Endodermal cell (in vitro differentiated cells): Measurements from ENCODE around the gene TNRC6B. TPM values are rescaled to one million over a fixed set of nuclear protein-coding genes. Genes with fewer than 3 reads are reported as not detected.
"Not testable (repeated sequence)": the region's sequence is repeated elsewhere in the genome, so short reads cannot be mapped to it uniquely, and the experiment has no call there.

ENCODE experiments used
- DNase-seq: peaks from one replicate; pipeline ENCODE4 v3.0.0-alpha.2; 2017
- H3K27ac ChIP-seq: 2 replicates; pipeline ENCODE4 v1.5.1; 2013; ENCODE audit warnings: mild to moderate bottlenecking, low read depth, low read length, moderate library complexity
- H3K27me3 ChIP-seq: 2 replicates; pipeline ENCODE4 v1.6.1; 2013; ENCODE audit warnings: mild to moderate bottlenecking, low read length, moderate library complexity; ENCODE audit not compliant: insufficient read depth, control insufficient read depth, poor library complexity, severe bottlenecking
- H3K36me3 ChIP-seq: 2 replicates; pipeline ENCODE4 v1.7.0; 2013; ENCODE audit warnings: mild to moderate bottlenecking, low read length, moderate library complexity; ENCODE audit not compliant: control insufficient read depth, insufficient read depth
- H3K4me1 ChIP-seq: one replicate; pipeline ENCODE4 v1.7.0; 2013; ENCODE audit warnings: low read length; ENCODE audit not compliant: control insufficient read depth, insufficient read depth
- H3K4me3 ChIP-seq: 2 replicates; pipeline ENCODE4 v1.5.1; 2013; ENCODE audit warnings: mild to moderate bottlenecking, low read length, moderate library complexity
- H3K9ac ChIP-seq: 2 replicates; pipeline ENCODE4 v1.6.1; 2013; ENCODE audit warnings: mild to moderate bottlenecking, low read length, moderate library complexity; ENCODE audit not compliant: poor library complexity, severe bottlenecking; ENCODE audit errors: extremely low read depth
- H3K9me3 ChIP-seq: 2 replicates; pipeline ENCODE4 v1.6.1; 2013; ENCODE audit warnings: mild to moderate bottlenecking, low read length, moderate library complexity; ENCODE audit not compliant: control insufficient read depth
- H3K27ac Mint-ChIP-seq: 2 replicates; pipeline ENCODE4 v1.8.0; 2020; ENCODE audit warnings: mixed read lengths
- H3K27me3 Mint-ChIP-seq: 2 replicates; pipeline ENCODE4 v1.8.0; 2021; ENCODE audit warnings: mild to moderate bottlenecking, mixed read lengths; ENCODE audit not compliant: insufficient read depth
- H3K36me3 Mint-ChIP-seq: 2 replicates; pipeline ENCODE4 v1.8.0; 2020; ENCODE audit warnings: low read depth, mixed read lengths
- H3K4me1 Mint-ChIP-seq: 2 replicates; pipeline ENCODE4 v1.8.0; 2020; ENCODE audit warnings: mixed read lengths
- H3K4me3 Mint-ChIP-seq: 2 replicates; pipeline ENCODE4 v1.8.0; 2020; ENCODE audit warnings: mild to moderate bottlenecking, moderate library complexity, mixed read lengths
- H3K9me3 Mint-ChIP-seq: 2 replicates; pipeline ENCODE4 v1.8.0; 2020; ENCODE audit warnings: mild to moderate bottlenecking, mixed read lengths
- WGBS, 2 experiments: methylation state at CpG; one replicate each; pipeline versions ENCODE4 v1.1.5 to v1.1.7; 2013; ENCODE audit warnings: missing lambda C conversion rate in 2 of 2, mixed read lengths in 1 of 2; ENCODE audit not compliant: insufficient coverage in 1 of 2, insufficient read length in 1 of 2; 5-methylcytosine and 5-hydroxymethylcytosine counted together
- total RNA-seq, 2 donors: library from RNA; stranded (reverse); fragmentation: NEBNext Ultra II Directional in 1 of 2; extraction: Animal tissue kit (Norgen Biotek cat#: 25700) in 1 of 2; gene quantifications; 2 replicates in 1 of 2; 3 replicates in 1 of 2; pipeline ENCODE4 v1.2.1, GENCODE V29; 2021
- TF ChIP-seq, protein P1 (sequence below): fragments of 200-600 bp; sonication (generic); conservative IDR thresholded peaks from 2 replicates; pipeline ENCODE4 v1.5.0; 2021; ENCODE audit warnings: antibody characterized with exemption, mild to moderate bottlenecking

Gene TNRC6B
- total RNA-seq, 2 donors from 2014 or later = 57.5 to 62.5 TPM

DNA sequence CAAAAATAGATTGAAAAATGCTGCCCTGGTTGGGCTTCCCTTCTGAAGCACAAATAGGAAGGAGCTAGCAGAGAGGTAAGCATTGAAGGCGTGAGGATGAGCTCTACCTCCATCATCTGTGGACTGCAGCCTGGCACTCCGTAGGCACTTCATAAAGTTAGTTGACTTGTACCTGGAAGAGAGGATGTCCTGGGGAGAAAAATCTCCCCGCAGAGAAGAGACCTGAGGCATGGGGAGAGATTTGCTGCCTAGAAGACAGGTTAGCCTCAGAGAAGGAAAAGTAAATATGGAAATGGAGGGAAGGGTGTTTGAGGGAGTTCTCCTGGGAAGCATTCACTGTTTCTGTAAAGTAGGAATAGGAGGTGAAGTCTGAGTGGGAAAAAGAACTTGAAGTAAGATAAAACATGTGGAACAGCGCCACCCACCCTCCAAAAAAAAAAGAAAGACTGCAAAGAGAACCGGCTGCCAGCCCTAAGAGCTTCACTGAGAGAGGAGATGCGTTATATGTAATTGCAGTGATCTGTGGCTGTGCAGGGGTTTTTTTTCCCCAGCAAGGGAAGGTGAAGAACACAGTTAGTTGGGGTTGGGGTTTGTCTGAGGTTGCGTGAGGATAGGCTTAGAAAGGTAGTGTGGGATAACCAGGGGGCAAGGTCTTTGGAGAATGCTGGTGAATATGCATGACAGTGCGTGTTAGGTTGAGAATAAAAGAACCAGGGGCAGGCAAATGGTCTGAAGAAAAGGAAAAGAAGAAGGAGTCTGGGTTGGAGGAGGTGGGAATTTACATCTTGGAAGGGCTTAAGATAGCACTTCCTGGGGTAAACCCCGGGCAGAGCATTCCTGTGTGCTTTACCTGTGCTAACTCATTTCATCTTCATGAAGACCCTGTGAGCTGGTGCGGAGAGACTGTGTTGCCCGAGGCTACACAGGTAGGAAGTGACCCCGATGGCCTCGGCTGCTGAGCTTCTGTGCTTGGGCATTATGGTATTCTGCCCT is 16.0 kb downstream of the TNRC6B start:
- Histone ChIP-seq H3K27me3 (no peaks in the 10 kb centered on the region), H3K4me3 (peak overlapping the region; percentile 68), H3K9me3 (no peaks in the 10 kb centered on the region), H3K36me3 (no peaks in the 10 kb centered on the region), H3K4me1 (peaks cover 23% of the 10 kb centered on the region), H3K9ac (no peak overlapping the region), H3K27ac (peak overlapping the region; percentile 30)
- Mint-ChIP-seq H3K9me3 (no peaks in the 10 kb centered on the region), H3K4me1 (peaks cover 72% of the 10 kb centered on the region), H3K4me3 (peak overlapping the region; percentile 35), H3K36me3 (peaks cover 5% of the 10 kb centered on the region), H3K27me3 (no peaks in the 10 kb centered on the region), H3K27ac (peak overlapping the region; percentile 89)
- 23 to 28% methylated on average over 12 to 13 of the region's 13 CpGs for WGBS, 2 experiments
- TF ChIP-seq, protein P1, sequence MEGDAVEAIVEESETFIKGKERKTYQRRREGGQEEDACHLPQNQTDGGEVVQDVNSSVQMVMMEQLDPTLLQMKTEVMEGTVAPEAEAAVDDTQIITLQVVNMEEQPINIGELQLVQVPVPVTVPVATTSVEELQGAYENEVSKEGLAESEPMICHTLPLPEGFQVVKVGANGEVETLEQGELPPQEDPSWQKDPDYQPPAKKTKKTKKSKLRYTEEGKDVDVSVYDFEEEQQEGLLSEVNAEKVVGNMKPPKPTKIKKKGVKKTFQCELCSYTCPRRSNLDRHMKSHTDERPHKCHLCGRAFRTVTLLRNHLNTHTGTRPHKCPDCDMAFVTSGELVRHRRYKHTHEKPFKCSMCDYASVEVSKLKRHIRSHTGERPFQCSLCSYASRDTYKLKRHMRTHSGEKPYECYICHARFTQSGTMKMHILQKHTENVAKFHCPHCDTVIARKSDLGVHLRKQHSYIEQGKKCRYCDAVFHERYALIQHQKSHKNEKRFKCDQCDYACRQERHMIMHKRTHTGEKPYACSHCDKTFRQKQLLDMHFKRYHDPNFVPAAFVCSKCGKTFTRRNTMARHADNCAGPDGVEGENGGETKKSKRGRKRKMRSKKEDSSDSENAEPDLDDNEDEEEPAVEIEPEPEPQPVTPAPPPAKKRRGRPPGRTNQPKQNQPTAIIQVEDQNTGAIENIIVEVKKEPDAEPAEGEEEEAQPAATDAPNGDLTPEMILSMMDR = peak; percentile 68
- DNase-seq = peak; percentile 81

DNA sequence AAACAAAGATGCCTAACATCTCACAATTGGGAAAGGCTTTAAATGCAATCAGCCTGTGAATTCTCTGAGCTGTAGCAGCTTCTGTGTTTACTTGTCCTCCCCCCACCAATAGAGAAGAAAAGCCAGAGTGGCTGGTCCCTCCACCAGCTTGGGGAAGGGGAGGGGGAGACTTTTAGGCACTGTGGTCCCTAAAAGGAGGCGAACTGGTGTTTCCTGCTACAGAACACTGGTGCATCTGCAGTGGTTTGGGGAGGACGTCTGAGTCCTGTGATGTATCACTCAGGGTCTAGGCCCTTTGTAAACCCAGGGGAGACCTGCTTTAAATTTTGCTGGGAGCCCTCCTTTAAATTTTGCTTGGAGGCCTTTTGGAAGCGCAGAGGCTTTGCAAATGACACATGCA is 16.9 kb downstream of the TNRC6B start:
- Histone ChIP-seq H3K27me3 (no peaks in the 10 kb centered on the region), H3K9ac (no peak overlapping the region), H3K9me3 (no peaks in the 10 kb centered on the region), H3K4me1 (peaks cover 19% of the 10 kb centered on the region), H3K27ac (no peak overlapping the region), H3K36me3 (no peaks in the 10 kb centered on the region), H3K4me3 (peak overlapping the region; percentile 68)
- no peak for DNase-seq
- TF ChIP-seq, protein P1 = no peak
- Mint-ChIP-seq H3K27me3 (no peaks in the 10 kb centered on the region), H3K36me3 (peaks cover 11% of the 10 kb centered on the region), H3K4me1 (peaks cover 68% of the 10 kb centered on the region), H3K4me3 (peak overlapping the region; percentile 35), H3K27ac (peak overlapping the region; percentile 89), H3K9me3 (no peaks in the 10 kb centered on the region)
- 68 to 80% methylated on average over 3 of the region's 3 CpGs for WGBS, 2 experiments

DNA sequence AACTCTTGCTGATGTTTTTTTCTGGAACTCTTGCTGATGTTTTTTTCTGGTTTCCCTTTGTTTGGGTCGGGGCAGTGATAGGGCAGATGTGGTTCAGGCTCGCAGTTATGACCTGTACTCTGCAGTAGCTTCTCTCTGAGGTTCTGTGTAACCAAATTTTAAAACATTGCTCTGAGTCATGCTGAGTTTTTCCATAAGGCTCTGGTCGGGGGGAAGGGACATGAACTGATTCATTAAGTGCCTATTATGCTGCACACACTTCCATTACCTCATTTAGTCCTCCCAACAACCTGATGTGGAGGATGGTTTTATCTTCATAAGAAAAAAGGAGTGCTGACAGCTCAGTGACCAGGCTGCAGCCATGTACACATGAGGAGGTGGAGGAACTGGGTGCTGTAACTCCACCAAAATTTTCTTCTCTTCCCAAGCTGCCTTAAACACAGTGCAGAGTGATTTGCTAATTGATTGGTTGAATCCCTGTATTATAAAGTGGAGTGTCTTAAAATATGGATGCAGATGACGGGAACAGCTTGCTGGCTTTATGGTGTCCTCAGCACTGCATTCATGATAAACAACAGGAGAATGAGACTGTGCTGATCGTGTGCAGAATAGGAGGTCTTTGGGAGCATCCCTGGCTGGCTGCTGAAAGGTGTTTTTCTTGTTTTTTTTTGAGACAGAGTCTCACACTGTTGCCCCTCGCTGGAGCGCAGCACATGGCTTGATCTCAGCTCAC is 19.1 kb downstream of the TNRC6B start:
- no peak overlapping the region for H3K27ac ChIP-seq
- TF ChIP-seq, protein P1 = no peak
- DNase-seq = no peak
- H3K27me3 ChIP-seq = no peaks in the 10 kb centered on the region
- Mint-ChIP-seq H3K4me3 (no peak overlapping the region), H3K27me3 (no peaks in the 10 kb centered on the region), H3K4me1 (peaks cover 52% of the 10 kb centered on the region), H3K27ac (peak overlapping the region; percentile 46), H3K9me3 (no peaks in the 10 kb centered on the region), H3K36me3 (peaks cover 6% of the 10 kb centered on the region)
- WGBS, 2 experiments = 90 to 92% methylated on average over 6 to 7 of the region's 7 CpGs
- no peaks in the 10 kb centered on the region for H3K36me3 ChIP-seq
- H3K9me3 ChIP-seq = no peaks in the 10 kb centered on the region
- no peak overlapping the region for H3K4me3 ChIP-seq
- no peak overlapping the region for H3K9ac ChIP-seq
- peaks cover 14% of the 10 kb centered on the region for H3K4me1 ChIP-seq

DNA sequence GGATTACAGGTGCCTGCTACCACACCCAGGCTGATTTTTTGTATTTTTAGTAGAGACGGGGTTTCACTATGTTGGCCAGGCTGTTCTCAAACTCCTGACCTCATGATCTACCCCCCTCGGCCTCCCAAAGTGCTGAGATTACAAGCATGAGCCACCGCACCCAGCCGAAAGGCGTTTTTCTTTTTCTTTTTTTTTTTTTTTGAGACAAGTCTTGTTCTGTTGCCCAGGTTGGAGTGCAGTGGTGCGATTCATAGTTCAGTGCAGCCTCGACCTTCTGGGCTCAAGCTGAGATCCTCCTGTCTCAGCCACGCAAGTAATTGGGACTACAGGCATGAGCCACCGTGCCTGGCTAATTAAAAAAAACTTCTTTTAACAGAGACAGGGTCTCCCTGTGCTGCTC is 19.7 kb downstream of the TNRC6B start:
- H3K9ac ChIP-seq, H3K27me3 Mint-ChIP-seq, H3K27ac ChIP-seq, H3K9me3 Mint-ChIP-seq, H3K4me3 Mint-ChIP-seq, DNase-seq, H3K9me3 ChIP-seq, H3K36me3 Mint-ChIP-seq, H3K4me3 ChIP-seq, H3K27me3 ChIP-seq, H3K27ac Mint-ChIP-seq, H3K36me3 ChIP-seq: not testable (repeated sequence)
- H3K4me1 ChIP-seq = peaks cover 17% of the 10 kb centered on the region
- 91 to 97% methylated on average over 6 to 9 of the region's 9 CpGs for WGBS, 2 experiments
- H3K4me1 Mint-ChIP-seq = peaks cover 53% of the 10 kb centered on the region
